ENCODE results near the gene CCT8L2.
"Not testable (repeated sequence)": the region's sequence is repeated elsewhere in the genome, so short reads cannot be mapped to it uniquely, and the experiment has no call there.

The CCT8L2 gene

DNA sequence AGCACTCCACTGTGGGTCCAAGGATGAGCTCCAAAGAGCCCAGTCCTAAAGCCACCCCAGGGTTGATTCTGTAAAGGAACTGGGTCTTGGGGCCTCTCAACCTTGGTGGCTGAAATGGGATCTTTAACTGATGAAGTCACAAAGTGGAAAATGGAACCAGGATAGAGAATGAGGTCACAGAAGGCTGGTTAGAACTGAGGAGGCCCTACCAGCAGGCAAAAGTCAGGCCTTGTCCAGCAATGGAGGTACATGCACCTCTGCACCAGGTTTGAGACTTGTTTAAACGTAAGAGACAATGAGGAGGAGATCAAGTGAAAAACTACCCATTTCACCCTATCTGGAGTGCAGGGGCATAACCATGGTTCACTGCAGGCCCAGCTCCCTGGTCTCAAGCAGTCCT lies at the start of gene CCT8L2:
Gene CCT8L2, minus strand, starts transcription at position 101 of the 400 bp plus-strand sequence. CDS start 260 bp downstream, outside the sequence.
- not testable (repeated sequence) for DNase-seq

- not testable (repeated sequence) for DNase-seq
Observed at GRCh38 chr22:16635442-16635841, 42.8 kb upstream of the CCT8L2 start.

GRCh38 chr22:16634092-16634491 lies 41.5 kb upstream of the CCT8L2 start:
- not testable (repeated sequence) for DNase-seq

DNA sequence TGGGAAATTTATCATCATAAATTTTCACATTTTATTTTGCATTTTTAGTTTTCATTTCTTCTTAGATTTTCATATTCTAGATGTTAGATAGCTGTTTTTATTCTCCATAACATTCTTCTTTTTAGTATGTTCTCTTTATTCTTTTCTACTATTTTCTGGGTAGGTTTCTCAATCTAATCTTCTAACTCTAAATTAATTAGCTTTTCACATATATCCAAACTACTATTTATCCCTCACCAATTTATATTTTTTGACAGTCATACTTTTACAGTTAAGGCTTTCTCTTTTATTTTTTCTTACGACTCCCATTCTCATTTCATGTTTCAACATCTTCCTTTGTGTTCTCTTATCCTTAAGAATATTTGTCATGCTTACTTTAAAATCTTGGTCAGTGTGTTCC lies 35.9 kb upstream of the CCT8L2 start:
- DNase-seq = not testable (repeated sequence)

GRCh38 chr22:16625018-16625417 lies 32.4 kb upstream of the CCT8L2 start:
- DNase-seq = not testable (repeated sequence)

DNA sequence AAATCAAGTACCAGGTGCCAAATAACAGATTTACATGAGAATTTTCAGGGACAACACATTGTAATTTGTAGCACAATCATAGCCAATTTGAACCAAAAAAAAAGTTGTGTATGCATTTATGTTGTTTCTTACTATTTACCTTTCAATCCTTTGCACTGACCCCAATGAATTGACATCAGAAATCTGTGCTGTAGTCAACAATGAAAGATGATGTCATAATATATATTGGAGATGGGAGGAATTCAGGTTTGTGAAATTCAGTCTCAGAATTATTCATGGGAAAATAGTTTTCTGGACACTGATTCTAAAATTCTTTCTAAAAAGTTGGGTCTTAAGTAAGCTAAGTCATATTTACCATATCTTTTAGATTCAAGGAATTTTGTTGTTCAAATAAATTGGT lies 31.0 kb upstream of the CCT8L2 start:
- DNase-seq = not testable (repeated sequence)

GRCh38 chr22:16617516-16617915 lies 24.9 kb upstream of the CCT8L2 start:
- not testable (repeated sequence) for DNase-seq

DNA sequence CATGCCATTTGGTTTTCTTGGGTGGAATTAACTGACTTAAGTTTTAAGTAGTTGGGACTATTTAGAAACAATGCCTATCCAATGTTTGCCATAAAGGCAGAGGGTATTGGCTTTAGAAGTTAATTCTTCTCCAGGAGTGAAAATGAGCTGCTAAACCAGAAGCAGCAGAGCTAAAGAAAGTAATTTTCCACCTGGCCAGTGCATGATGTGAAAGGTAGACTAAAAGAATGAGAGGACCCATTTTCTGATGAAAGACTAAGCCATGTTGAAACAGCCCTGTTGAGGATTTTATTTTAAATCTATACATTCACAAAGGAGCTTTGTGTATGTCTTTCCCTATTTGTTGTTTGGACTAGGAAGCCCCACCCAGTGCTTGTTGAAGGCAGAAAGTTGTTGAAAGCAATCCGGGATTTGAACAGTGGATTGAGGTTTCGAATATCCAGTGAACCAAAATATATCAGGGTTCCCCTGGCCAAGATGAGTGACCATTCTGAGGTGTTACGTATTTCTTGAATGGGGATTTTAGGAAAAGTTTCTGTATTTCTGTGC lies 23.9 kb upstream of the CCT8L2 start:
- not testable (repeated sequence) for DNase-seq

- DNase-seq = not testable (repeated sequence)
Observed at GRCh38 chr22:16615606-16616245, 23.1 kb upstream of the CCT8L2 start.

GRCh38 chr22:16609548-16610261 lies 17.1 kb upstream of the CCT8L2 start:
- no peak for DNase-seq

DNA sequence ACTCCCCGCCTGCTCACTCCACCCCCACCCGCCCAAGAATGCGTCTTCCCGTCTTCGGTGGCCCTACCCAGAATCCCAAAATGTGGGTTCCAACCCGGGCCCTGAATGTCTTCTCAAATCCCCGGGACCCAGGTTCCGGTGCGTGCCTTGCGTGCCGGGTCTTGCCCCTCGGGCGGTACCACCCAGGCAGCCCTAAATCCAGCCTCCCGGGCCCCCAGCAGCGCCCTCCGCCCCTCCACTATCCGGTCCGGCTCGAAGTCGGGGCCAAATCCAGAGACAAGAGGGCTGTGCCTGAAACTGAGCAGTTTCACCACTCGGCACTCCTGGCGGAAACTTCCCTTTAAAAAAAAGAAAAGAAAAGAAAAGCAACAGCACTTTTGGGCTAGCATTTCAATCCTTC lies 16.3 kb upstream of the CCT8L2 start:
- no peak for DNase-seq

GRCh38 chr22:16604257-16604998 lies 11.8 kb upstream of the CCT8L2 start:
- DNase-seq = not testable (repeated sequence)

DNA sequence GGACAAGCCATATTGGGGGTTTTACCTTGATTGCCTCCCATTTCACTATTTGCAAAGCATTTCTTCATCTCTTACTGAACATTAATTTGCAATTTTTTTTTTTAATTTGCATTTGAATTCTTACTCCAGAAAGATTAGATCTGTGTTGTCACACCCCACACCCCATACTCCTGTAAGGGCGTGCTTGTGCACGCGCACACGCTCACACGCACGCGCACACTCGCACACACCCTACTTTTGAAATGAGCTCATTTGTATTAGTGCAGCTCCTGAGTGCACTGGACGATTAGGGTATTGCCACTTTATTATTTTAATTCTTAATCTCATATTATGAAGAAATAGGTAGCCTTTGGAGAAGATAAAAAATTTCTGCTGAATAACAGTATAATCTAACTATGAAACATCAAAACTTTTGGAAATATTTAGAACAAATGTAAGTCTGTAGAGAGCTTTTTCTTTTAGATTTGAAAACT lies 11.2 kb upstream of the CCT8L2 start:
- DNase-seq = not testable (repeated sequence)

- DNase-seq = no peak
Observed at GRCh38 chr22:16603448-16603768, 10.8 kb upstream of the CCT8L2 start.

GRCh38 chr22:16602728-16603447 lies 10.3 kb upstream of the CCT8L2 start:
- DNase-seq = not testable (repeated sequence)

DNA sequence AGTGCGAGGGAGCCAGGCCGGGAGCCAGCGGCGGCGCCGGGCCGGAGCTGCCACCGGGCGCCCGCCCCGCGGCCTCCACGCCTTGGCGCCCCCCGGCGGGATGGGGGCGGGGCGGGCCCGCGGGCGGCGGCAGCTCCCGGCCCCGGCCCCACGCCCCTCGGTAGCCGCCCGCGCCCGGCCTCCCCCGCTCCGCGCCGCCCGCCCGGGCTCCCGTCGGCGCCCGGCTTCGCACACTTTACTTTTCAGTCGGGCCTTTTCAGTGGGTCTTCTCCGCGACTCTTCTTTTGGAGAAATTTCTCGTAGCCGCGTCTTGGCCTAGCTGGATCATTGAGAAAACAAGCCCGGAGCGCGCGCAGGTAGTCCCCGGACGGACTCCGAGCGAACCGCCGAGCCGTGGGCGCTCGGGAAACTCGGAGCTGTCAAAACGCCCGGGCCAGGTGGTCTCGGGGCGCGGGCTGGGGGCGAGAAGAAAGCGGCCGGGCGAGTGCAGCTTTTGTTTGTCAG lies 9.7 kb upstream of the CCT8L2 start:
- not testable (repeated sequence) for DNase-seq

DNA sequence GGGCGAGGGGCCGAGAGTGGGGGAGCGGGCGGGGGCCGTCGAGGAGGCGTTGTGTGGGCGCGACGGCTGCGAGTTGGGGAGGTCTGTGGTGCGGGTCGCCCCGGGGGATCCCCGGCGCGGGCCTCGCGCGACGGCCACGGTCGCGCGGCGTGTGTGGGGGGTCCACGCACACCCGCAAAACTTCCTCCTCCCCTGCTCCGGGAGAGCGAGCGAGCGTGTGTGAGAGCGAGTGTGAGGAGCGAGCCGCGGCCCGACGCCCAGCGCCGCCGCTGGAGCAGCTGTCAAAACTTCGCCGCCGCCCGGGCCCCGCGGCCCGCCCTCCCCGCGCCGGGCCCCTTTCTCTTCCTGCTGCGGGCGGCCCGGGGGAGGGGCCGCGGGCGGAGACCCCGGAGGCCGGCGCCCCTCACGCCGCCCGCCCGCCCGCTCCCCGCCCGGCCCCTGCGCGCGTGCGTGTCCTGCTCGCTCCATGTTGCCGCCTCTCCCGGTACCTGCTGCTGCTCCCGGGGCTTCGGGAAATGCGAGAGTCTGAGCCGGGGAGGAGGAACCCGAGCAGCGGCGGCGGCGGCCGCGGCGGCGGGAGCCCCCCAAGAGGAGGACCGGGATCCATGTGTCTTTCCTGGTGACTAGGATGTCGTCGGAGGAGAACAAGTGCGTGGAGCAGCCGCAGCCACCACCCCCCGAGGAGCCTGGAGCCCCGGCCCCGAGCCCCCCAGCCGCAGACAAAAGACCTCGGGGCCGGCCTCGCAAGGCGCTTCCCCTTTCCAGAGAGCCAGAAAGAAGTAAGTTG lies 9.0 kb upstream of the CCT8L2 start:
- DNase-seq = no peak

DNA sequence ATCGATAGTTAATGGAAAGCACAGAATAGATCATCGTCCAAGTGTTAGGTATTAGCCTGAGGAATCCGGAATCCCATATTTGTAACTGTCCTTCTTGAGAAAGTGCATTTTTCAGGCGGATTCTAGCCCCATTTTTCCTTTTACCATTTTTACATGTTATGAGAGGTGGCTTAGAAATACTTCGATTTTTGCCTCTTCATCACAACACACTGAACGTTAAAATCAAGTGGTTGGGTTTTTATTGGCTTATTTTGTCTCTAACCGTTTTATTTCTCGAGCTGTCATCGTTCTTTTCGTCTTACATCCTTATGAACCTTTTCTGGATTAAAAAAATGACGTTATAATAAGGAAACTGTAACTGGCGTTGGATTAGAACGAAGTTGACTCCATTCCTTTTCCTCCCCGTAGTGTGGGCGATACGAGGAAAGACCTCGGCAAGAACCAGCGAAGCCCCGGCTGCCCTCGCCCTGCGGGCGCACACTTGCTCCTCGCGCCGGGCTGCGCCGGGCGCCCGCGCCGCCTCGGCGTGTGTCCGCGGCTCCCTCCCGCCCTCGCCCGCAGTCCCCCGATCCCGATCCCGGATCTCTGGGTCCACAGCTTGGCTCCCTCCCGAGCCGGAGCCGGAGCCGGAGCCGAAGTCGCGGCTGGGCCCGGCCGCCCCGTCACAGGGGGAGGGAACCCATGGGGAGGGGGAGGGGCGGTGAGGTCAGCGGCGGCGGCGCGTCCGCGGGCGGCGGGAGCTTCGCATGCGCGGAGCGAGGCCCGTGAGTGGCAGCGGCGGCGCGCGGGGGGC lies 8.2 kb upstream of the CCT8L2 start:
- peak; percentile 40 for DNase-seq

GRCh38 chr22:16599648-16600047 lies 7.0 kb upstream of the CCT8L2 start:
- DNase-seq = not testable (repeated sequence)

- not testable (repeated sequence) for DNase-seq
Observed at GRCh38 chr22:16595251-16595650, 2.6 kb upstream of the CCT8L2 start.

GRCh38 chr22:16594026-16594425 lies 1.4 kb upstream of the CCT8L2 start:
- DNase-seq = no peak
